Panc1 (cell line): ENCODE data around the gene ZNF664. TPM values are rescaled to one million over a fixed set of nuclear protein-coding genes. Genes with fewer than 3 reads are reported as not detected.

Source experiments
- ATAC-seq: fragments of 200-7000 bp; cut with Tn5 transposase; 2 replicates; pipeline ENCODE4 v1.9.1; 2020; ENCODE audit warnings: mild to moderate bottlenecking, moderate library complexity
- BruUV-seq: library from RNA; stranded (reverse); fragments of 400-500 nt; replicated peaks from 2 replicates; lab custom pipeline; 2021; lab: Mats Ljungman, UMichigan
- CTCF ChIA-PET: fragments of 300-600 bp; sonication (Branson Sonifier 250); formaldehyde crosslinking; loops from one replicate; lab custom pipeline; 2022; ENCODE audit warnings: antibody characterized with exemption; lab: Charles Lee
- POLR2A ChIA-PET: fragments of 300-600 bp; sonication (Branson Sonifier 250); formaldehyde crosslinking; loops from one replicate; lab custom pipeline; 2022; ENCODE audit warnings: antibody characterized with exemption; lab: Charles Lee
- DNase-seq: peaks from one replicate; pipeline ENCODE4 v3.0.0-alpha.2; 2010; ENCODE audit warnings: low read depth, low spot score
- H3K27ac ChIP-seq: 2 replicates; pipeline ENCODE4 v1.5.1; 2011; ENCODE audit warnings: mild to moderate bottlenecking, low read length, inconsistent platforms
- H3K27me3 ChIP-seq: fragments of 200-500 bp; sonication (Bioruptor generic); 2 replicates; pipeline ENCODE4 v1.6.0; 2014; ENCODE audit warnings: low read length, inconsistent platforms; ENCODE audit not compliant: control insufficient read depth, insufficient read depth
- H3K36me3 ChIP-seq: fragments of 200-500 bp; sonication (Bioruptor generic); 2 replicates; pipeline ENCODE4 v1.5.1; 2014; ENCODE audit warnings: inconsistent platforms, mild to moderate bottlenecking, low read length, moderate library complexity; ENCODE audit not compliant: control insufficient read depth, insufficient read depth
- H3K4me1 ChIP-seq: 2 replicates; pipeline ENCODE4 v1.5.1; 2011; ENCODE audit warnings: inconsistent platforms, mild to moderate bottlenecking, low read length, moderate library complexity; ENCODE audit not compliant: control insufficient read depth, insufficient read depth
- H3K4me3 ChIP-seq, 2 experiments: 2 replicates each; pipeline ENCODE4 v1.5.1; 2011 to 2012; ENCODE audit warnings: low read depth in 2 of 2, low read length in 2 of 2, mild to moderate bottlenecking in 2 of 2, inconsistent platforms in 1 of 2, moderate library complexity in 1 of 2
- H3K9me3 ChIP-seq: fragments of 200-500 bp; sonication (Bioruptor generic); 2 replicates; pipeline ENCODE4 v1.5.1; 2014; ENCODE audit warnings: low read depth, mild to moderate bottlenecking, inconsistent platforms, low read length, moderate library complexity; ENCODE audit not compliant: control insufficient read depth, insufficient read depth
- POLR2AphosphoS5 ChIP-seq: IDR thresholded peaks from 2 replicates; pipeline ENCODE4 v1.6.1; 2012; ENCODE audit warnings: mild to moderate bottlenecking, low read depth, low read length, moderate library complexity
- SIN3A ChIP-seq: IDR thresholded peaks from 2 replicates; pipeline ENCODE4 v1.6.1; 2012; ENCODE audit warnings: low read depth, mild to moderate bottlenecking, low read length, moderate library complexity, borderline replicate concordance; ENCODE audit not compliant: insufficient read depth
- TCF7L2 ChIP-seq: IDR thresholded peaks from 2 replicates; pipeline ENCODE4 v1.6.1; 2011; ENCODE audit warnings: mild to moderate bottlenecking, low read depth, low read length, inconsistent platforms
- in situ Hi-C: cut with HindIII; loops from 2 replicates; pipeline ENCODE4 v1.10.0; 2016; ENCODE audit warnings: low sequenced_read_pairs, low pct_unique_long_range_greater_than_20kb
- intact Hi-C: fragments of 100-400 bp; cut with micrococcal nuclease; formaldehyde crosslinking; loops from one replicate; pipeline ENCODE4 v1.10.0; 2022; ENCODE audit not compliant: unreplicated experiment
- total RNA-seq: library from RNA; stranded (reverse); gene quantifications from one replicate; pipeline ENCODE4 v1.2.1, GENCODE V29; 2021; ENCODE audit not compliant: unreplicated experiment
- TF ChIP-seq, protein P1 (sequence below), 2 experiments: IDR thresholded peaks; 2 replicates each; pipeline ENCODE4 v1.6.1; 2011 to 2012; ENCODE audit warnings: low read depth in 2 of 2, control low read depth in 1 of 2, low read length in 1 of 2, mild to moderate bottlenecking in 1 of 2, moderate library complexity in 1 of 2; ENCODE audit not compliant: insufficient read depth in 1 of 2
- TF ChIP-seq, protein P2 (sequence below): fragments of 450-650 bp; IDR thresholded peaks from 2 replicates; pipeline ENCODE4 v1.5.1; 2017; ENCODE audit warnings: mild to moderate bottlenecking

Gene ZNF664
- total RNA-seq, 1 experiment from 2014 or later = 115 TPM

DNA sequence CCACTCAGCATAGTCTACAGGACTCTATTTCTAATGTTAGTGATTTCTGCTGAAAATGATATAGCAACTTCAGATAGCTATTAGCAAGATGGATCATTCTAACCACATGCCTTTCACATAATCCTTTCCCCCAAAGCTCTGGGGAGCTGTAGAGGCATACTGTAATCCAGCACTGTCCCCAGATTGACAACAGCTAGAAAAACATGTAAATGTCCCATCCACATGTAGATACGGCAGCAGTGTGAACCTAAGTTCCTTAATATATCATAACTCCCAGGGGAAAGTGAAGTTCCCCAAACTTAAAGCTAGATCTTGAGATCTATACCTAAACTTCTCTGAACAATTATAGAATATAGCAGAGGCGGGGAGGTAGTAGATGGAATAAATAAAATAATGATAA lies 14.0 kb downstream of the ZNF664 start:
- ChIA-PET POLR2A (no interaction called here), CTCF (interaction anchor here (0.6 kb wide), 1 partner anchor 216 kb away, joined by 8 read pairs; no protein-coding TSS in a partner anchor)
- Histone ChIP-seq H3K4me1 (no peaks in the 10 kb centered on the region), H3K9me3 (no peaks in the 10 kb centered on the region), H3K4me3 (no peak overlapping the region), H3K27ac (no peak overlapping the region), H3K36me3 (peaks cover 16% of the 10 kb centered on the region), H3K27me3 (no peaks in the 10 kb centered on the region)
- ATAC-seq (no peak), DNase-seq (no peak)
- intact Hi-C loops (no loop called here), in situ Hi-C loops (no loop called here)
- no TSS peak for BruUV-seq
- TF ChIP-seq SIN3A = no peak
- TF ChIP-seq, protein P1, sequence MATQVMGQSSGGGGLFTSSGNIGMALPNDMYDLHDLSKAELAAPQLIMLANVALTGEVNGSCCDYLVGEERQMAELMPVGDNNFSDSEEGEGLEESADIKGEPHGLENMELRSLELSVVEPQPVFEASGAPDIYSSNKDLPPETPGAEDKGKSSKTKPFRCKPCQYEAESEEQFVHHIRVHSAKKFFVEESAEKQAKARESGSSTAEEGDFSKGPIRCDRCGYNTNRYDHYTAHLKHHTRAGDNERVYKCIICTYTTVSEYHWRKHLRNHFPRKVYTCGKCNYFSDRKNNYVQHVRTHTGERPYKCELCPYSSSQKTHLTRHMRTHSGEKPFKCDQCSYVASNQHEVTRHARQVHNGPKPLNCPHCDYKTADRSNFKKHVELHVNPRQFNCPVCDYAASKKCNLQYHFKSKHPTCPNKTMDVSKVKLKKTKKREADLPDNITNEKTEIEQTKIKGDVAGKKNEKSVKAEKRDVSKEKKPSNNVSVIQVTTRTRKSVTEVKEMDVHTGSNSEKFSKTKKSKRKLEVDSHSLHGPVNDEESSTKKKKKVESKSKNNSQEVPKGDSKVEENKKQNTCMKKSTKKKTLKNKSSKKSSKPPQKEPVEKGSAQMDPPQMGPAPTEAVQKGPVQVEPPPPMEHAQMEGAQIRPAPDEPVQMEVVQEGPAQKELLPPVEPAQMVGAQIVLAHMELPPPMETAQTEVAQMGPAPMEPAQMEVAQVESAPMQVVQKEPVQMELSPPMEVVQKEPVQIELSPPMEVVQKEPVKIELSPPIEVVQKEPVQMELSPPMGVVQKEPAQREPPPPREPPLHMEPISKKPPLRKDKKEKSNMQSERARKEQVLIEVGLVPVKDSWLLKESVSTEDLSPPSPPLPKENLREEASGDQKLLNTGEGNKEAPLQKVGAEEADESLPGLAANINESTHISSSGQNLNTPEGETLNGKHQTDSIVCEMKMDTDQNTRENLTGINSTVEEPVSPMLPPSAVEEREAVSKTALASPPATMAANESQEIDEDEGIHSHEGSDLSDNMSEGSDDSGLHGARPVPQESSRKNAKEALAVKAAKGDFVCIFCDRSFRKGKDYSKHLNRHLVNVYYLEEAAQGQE (IDR thresholded peaks at IDR 0.05; ENCODE audit: insufficient read depth in 1 of 2, low read depth in 2 of 2, low read length in 1 of 2) = no peak
- TF ChIP-seq, protein P2, sequence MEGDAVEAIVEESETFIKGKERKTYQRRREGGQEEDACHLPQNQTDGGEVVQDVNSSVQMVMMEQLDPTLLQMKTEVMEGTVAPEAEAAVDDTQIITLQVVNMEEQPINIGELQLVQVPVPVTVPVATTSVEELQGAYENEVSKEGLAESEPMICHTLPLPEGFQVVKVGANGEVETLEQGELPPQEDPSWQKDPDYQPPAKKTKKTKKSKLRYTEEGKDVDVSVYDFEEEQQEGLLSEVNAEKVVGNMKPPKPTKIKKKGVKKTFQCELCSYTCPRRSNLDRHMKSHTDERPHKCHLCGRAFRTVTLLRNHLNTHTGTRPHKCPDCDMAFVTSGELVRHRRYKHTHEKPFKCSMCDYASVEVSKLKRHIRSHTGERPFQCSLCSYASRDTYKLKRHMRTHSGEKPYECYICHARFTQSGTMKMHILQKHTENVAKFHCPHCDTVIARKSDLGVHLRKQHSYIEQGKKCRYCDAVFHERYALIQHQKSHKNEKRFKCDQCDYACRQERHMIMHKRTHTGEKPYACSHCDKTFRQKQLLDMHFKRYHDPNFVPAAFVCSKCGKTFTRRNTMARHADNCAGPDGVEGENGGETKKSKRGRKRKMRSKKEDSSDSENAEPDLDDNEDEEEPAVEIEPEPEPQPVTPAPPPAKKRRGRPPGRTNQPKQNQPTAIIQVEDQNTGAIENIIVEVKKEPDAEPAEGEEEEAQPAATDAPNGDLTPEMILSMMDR = no peak
- no peak for TF ChIP-seq POLR2AphosphoS5
- TF ChIP-seq TCF7L2 = no peak

DNA sequence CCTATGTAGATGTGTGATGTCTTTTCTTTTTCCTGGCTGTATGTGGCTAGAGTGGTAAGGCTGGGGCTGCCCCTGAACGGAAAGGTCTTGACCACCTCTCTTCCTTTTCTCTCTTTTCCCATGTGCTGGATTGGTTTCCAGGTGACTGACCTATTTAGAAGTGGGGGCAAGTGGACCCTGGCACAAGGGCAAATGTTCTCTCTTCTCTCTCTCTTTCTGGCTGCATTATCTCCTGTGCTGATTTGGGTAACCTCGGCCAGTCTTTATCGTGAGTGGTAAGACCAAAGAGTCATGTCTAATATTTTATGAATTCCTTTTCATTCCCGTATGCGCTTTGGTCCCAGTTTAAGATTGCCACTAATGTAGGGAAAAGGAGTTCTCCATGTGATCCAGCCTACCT lies 16.2 kb downstream of the ZNF664 start:
- ChIA-PET POLR2A (interaction anchor here (0.6 kb wide), 1 partner anchor 422 kb away, joined by 3 read pairs; no protein-coding TSS in a partner anchor), CTCF (no interaction called here)
- intact Hi-C loops (no loop called here), in situ Hi-C loops (no loop called here)
- Histone ChIP-seq H3K4me1 (no peaks in the 10 kb centered on the region), H3K9me3 (no peaks in the 10 kb centered on the region), H3K36me3 (peaks cover 11% of the 10 kb centered on the region), H3K4me3 (no peak overlapping the region), H3K27ac (no peak overlapping the region), H3K27me3 (no peaks in the 10 kb centered on the region)
- no TSS peak for BruUV-seq
- TF ChIP-seq POLR2AphosphoS5 (no peak), TCF7L2 (no peak), SIN3A (no peak)
- TF ChIP-seq, protein P2 = no peak
- TF ChIP-seq, protein P1 (IDR thresholded peaks at IDR 0.05; ENCODE audit: insufficient read depth in 1 of 2, low read depth in 2 of 2, low read length in 1 of 2) = no peak
- DNase-seq (no peak), ATAC-seq (no peak)
